Neutrophil (primary cell): ENCODE data around the gene ATXN2.
"Not testable (repeated sequence)": the region's sequence is repeated elsewhere in the genome, so short reads cannot be mapped to it uniquely, and the experiment has no call there.

Source experiments
- H3K27ac ChIP-seq: fragments of 200-600 bp; sonication (generic); 2 replicates; pipeline ENCODE4 v1.5.1; 2016; ENCODE audit warnings: mild to moderate bottlenecking, moderate library complexity
- H3K27me3 ChIP-seq: fragments of 200-600 bp; sonication (generic); 2 replicates; pipeline ENCODE4 v1.6.0; 2016; ENCODE audit warnings: mild to moderate bottlenecking
- H3K36me3 ChIP-seq: fragments of 200-600 bp; sonication (generic); 2 replicates; pipeline ENCODE4 v1.5.1; 2017
- H3K4me1 ChIP-seq, 2 experiments: fragments of 200-600 bp in 1 of 2; sonication (generic) in 1 of 2; 1 replicate in 1 of 2; 2 replicates in 1 of 2; pipeline versions ENCODE4 v1.5.1 to v1.6.1; 2013 to 2016; ENCODE audit warnings: low read depth in 1 of 2, low read length in 1 of 2, mild to moderate bottlenecking in 1 of 2, moderate library complexity in 1 of 2; ENCODE audit not compliant: control insufficient read depth in 1 of 2, insufficient read depth in 1 of 2
- H3K4me3 ChIP-seq, 2 experiments: fragments of 200-600 bp in 1 of 2; sonication (generic) in 1 of 2; 1 replicate in 1 of 2; 2 replicates in 1 of 2; pipeline ENCODE4 v1.5.1; 2013 to 2016; ENCODE audit warnings: low read depth in 1 of 2, low read length in 1 of 2, mild to moderate bottlenecking in 1 of 2, moderate library complexity in 1 of 2
- H3K9me3 ChIP-seq: fragments of 200-600 bp; sonication (generic); 2 replicates; pipeline ENCODE4 v1.5.1; 2016
- CTCF ChIP-seq: fragments of 200-600 bp; sonication (generic); IDR thresholded peaks from 2 replicates; pipeline ENCODE4 v1.5.1; 2016; ENCODE audit warnings: antibody characterized with exemption

ATXN2 gene

GRCh38 chr12:111605911-111606766 lies 7.0 kb upstream of the ATXN2 start:
- TF ChIP-seq CTCF: no peak
- Histone ChIP-seq H3K9me3 (no peaks in the 10 kb centered on the region), H3K4me3 (no peak overlapping the region), H3K4me1 (no peaks in the 10 kb centered on the region), H3K36me3 (no peaks in the 10 kb centered on the region), H3K27ac (no peak overlapping the region), H3K27me3 (peaks cover 4% of the 10 kb centered on the region)

GRCh38 chr12:111602857-111603256 lies 3.7 kb upstream of the ATXN2 start:
- peaks cover 7 to 10% of the 10 kb centered on the region in 2 experiments for H3K4me1 ChIP-seq
- not testable (repeated sequence) for H3K9me3 ChIP-seq, H3K4me3 ChIP-seq, H3K36me3 ChIP-seq, H3K27me3 ChIP-seq, H3K27ac ChIP-seq

GRCh38 chr12:111602348-111602747 lies 3.2 kb upstream of the ATXN2 start:
- no peak for TF ChIP-seq CTCF
- no peak overlapping the region for H3K4me3 ChIP-seq
- peaks cover 4% of the 10 kb centered on the region for H3K27me3 ChIP-seq
- H3K36me3 ChIP-seq: no peaks in the 10 kb centered on the region
- H3K9me3 ChIP-seq: no peaks in the 10 kb centered on the region
- peaks cover 12 to 14% of the 10 kb centered on the region in 2 experiments for H3K4me1 ChIP-seq
- H3K27ac ChIP-seq: no peak overlapping the region

- not testable (repeated sequence) for H3K9me3 ChIP-seq, H3K36me3 ChIP-seq, H3K4me3 ChIP-seq, H3K27ac ChIP-seq, H3K27me3 ChIP-seq
- peaks cover 21 to 26% of the 10 kb centered on the region in 2 experiments for H3K4me1 ChIP-seq
These were observed 1.9 kb upstream of the ATXN2 start for GRCh38 chr12:111600986-111601385.

- no peak for TF ChIP-seq CTCF
- no peaks in the 10 kb centered on the region for H3K27me3 ChIP-seq
- no peaks in the 10 kb centered on the region for H3K36me3 ChIP-seq
- H3K27ac ChIP-seq: peak overlapping the region; percentile 92
- peaks cover 21 to 26% of the 10 kb centered on the region in 2 experiments for H3K4me1 ChIP-seq
- no peaks in the 10 kb centered on the region for H3K9me3 ChIP-seq
- peak overlapping the region; percentile 85 to 92 for H3K4me3 ChIP-seq
These were observed 1.1 kb upstream of the ATXN2 start for GRCh38 chr12:111600205-111600642.

GRCh38 chr12:111599453-111600204 lies 514 bp upstream of the ATXN2 start:
- Histone ChIP-seq H3K36me3 (no peaks in the 10 kb centered on the region), H3K27ac (peak overlapping the region; percentile 92), H3K27me3 (no peaks in the 10 kb centered on the region), H3K4me3 (peak overlapping the region; percentile 85 to 92), H3K9me3 (no peaks in the 10 kb centered on the region), H3K4me1 (peaks cover 21 to 26% of the 10 kb centered on the region in 2 experiments)
- no peak for TF ChIP-seq CTCF
